ENCODE results near the gene PVALB.
"Not testable (repeated sequence)": the region's sequence is repeated elsewhere in the genome, so short reads cannot be mapped to it uniquely, and the experiment has no call there.

PVALB gene

GRCh38 chr22:36760786-36761185 is 56.0 kb downstream of the PVALB start:
- peaks cover 0 to 4% (median 0%) of the 10 kb centered on the region in 5 donors for H3K27me3 ChIP-seq (ENCODE audit: control insufficient read depth in 5 of 5, insufficient read depth in 4 of 5, low read length in 5 of 5)
- peaks cover 0 to 16% (median 8%) of the 10 kb centered on the region in 5 donors for H3K4me1 ChIP-seq (ENCODE audit: control insufficient read depth in 5 of 5, insufficient read depth in 5 of 5, low read length in 5 of 5)
- no peak overlapping the region for H3K4me3 ChIP-seq (ENCODE audit: low read depth in 1 of 5, low read length in 5 of 5)
- H3K36me3 ChIP-seq (ENCODE audit: control insufficient read depth in 5 of 5, insufficient read depth in 5 of 5, low read length in 5 of 5): peaks cover 0 to 44% (median 19%) of the 10 kb centered on the region in 5 donors
- H3K9me3 ChIP-seq (ENCODE audit: control insufficient read depth in 5 of 5, low read length in 5 of 5): no peaks in the 10 kb centered on the region
- no peak overlapping the region for H3K27ac ChIP-seq (ENCODE audit: low read depth, low read length)
- H3K9ac ChIP-seq (ENCODE audit: low read length in 5 of 5): no peak overlapping the region

- peaks cover 0 to 16% (median 8%) of the 10 kb centered on the region in 5 donors for H3K4me1 ChIP-seq (ENCODE audit: control insufficient read depth in 5 of 5, insufficient read depth in 5 of 5, low read length in 5 of 5)
- peaks cover 0 to 7% (median 3%) of the 10 kb centered on the region in 5 donors for H3K27me3 ChIP-seq (ENCODE audit: control insufficient read depth in 5 of 5, insufficient read depth in 4 of 5, low read length in 5 of 5)
- no peak overlapping the region for H3K4me3 ChIP-seq (ENCODE audit: low read depth in 1 of 5, low read length in 5 of 5)
- H3K27ac ChIP-seq (ENCODE audit: low read depth, low read length): no peak overlapping the region
- peaks cover 0 to 35% (median 10%) of the 10 kb centered on the region in 5 donors for H3K36me3 ChIP-seq (ENCODE audit: control insufficient read depth in 5 of 5, insufficient read depth in 5 of 5, low read length in 5 of 5)
- H3K9me3 ChIP-seq (ENCODE audit: control insufficient read depth in 5 of 5, low read length in 5 of 5): no peaks in the 10 kb centered on the region
- H3K9ac ChIP-seq (ENCODE audit: low read length in 5 of 5): no peak overlapping the region
Observed at GRCh38 chr22:36759481-36760159, 57.2 kb downstream of the PVALB start.

DNA sequence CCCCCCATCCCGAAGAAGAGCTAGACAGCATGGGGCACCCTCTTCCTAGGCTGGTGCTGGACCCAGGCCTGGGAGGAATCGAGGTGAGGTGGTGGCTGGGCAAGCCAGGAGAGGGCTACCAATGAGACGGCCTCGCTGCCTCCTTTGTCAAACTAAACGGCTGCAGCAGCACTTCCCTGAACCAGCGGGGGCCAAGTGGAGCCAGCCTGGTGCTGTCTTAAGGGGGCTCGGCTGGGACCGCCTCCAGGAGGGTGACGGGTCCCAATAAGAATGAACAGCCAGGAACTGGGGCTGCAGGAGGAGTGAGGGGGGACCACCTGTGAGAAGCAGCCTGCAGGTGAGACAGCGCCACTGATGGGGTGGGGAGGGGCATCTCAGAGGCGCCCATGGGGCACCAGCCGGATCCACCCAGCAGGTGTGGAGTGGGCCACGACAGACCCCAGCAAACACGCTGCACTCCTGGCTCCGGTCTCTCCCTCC is 58.0 kb downstream of the PVALB start:
- Histone ChIP-seq H3K36me3 (ENCODE audit: control insufficient read depth in 5 of 5, insufficient read depth in 5 of 5, low read length in 5 of 5) (peaks cover 0 to 29% (median 8%) of the 10 kb centered on the region in 5 donors), H3K9ac (ENCODE audit: low read length in 5 of 5) (no peak overlapping the region), H3K9me3 (ENCODE audit: control insufficient read depth in 5 of 5, low read length in 5 of 5) (no peaks in the 10 kb centered on the region), H3K27ac (ENCODE audit: low read depth, low read length) (no peak overlapping the region), H3K4me3 (ENCODE audit: low read depth in 1 of 5, low read length in 5 of 5) (no peak overlapping the region), H3K4me1 (ENCODE audit: control insufficient read depth in 5 of 5, insufficient read depth in 5 of 5, low read length in 5 of 5) (peaks cover 0 to 14% (median 8%) of the 10 kb centered on the region in 5 donors), H3K27me3 (ENCODE audit: control insufficient read depth in 5 of 5, insufficient read depth in 4 of 5, low read length in 5 of 5) (peaks cover 0 to 10% (median 6%) of the 10 kb centered on the region in 5 donors)

GRCh38 chr22:36757668-36758211 is 59.1 kb downstream of the PVALB start:
- Histone ChIP-seq H3K36me3 (ENCODE audit: control insufficient read depth in 5 of 5, insufficient read depth in 5 of 5, low read length in 5 of 5) (peaks cover 0 to 18% (median 0%) of the 10 kb centered on the region in 5 donors), H3K9me3 (ENCODE audit: control insufficient read depth in 5 of 5, low read length in 5 of 5) (no peaks in the 10 kb centered on the region), H3K9ac (ENCODE audit: low read length in 5 of 5) (no peak overlapping the region), H3K27me3 (ENCODE audit: control insufficient read depth in 5 of 5, insufficient read depth in 4 of 5, low read length in 5 of 5) (peaks cover under 1 to 21% (median 10%) of the 10 kb centered on the region in 5 donors), H3K27ac (ENCODE audit: low read depth, low read length) (no peak overlapping the region), H3K4me1 (ENCODE audit: control insufficient read depth in 5 of 5, insufficient read depth in 5 of 5, low read length in 5 of 5) (peaks cover 0 to 5% (median 2%) of the 10 kb centered on the region in 5 donors), H3K4me3 (ENCODE audit: low read depth in 1 of 5, low read length in 5 of 5) (no peak overlapping the region)

- no peak overlapping the region for H3K9ac ChIP-seq (ENCODE audit: low read length in 5 of 5)
- no peak overlapping the region for H3K4me3 ChIP-seq (ENCODE audit: low read depth in 1 of 5, low read length in 5 of 5)
- H3K27me3 ChIP-seq (ENCODE audit: control insufficient read depth in 5 of 5, insufficient read depth in 4 of 5, low read length in 5 of 5): peaks cover 5 to 21% (median 10%) of the 10 kb centered on the region in 5 donors
- no peak overlapping the region for H3K27ac ChIP-seq (ENCODE audit: low read depth, low read length)
- no peaks in the 10 kb centered on the region for H3K4me1 ChIP-seq (ENCODE audit: control insufficient read depth in 5 of 5, insufficient read depth in 5 of 5, low read length in 5 of 5)
- peaks cover 0 to 12% (median 0%) of the 10 kb centered on the region in 5 donors for H3K36me3 ChIP-seq (ENCODE audit: control insufficient read depth in 5 of 5, insufficient read depth in 5 of 5, low read length in 5 of 5)
- no peaks in the 10 kb centered on the region for H3K9me3 ChIP-seq (ENCODE audit: control insufficient read depth in 5 of 5, low read length in 5 of 5)
Observed at GRCh38 chr22:36756746-36757655, 59.8 kb downstream of the PVALB start.

GRCh38 chr22:36756031-36756430 is 60.8 kb downstream of the PVALB start:
- H3K4me3 ChIP-seq (ENCODE audit: low read depth in 1 of 5, low read length in 5 of 5): no peak overlapping the region
- H3K36me3 ChIP-seq (ENCODE audit: control insufficient read depth in 5 of 5, insufficient read depth in 5 of 5, low read length in 5 of 5): peaks cover 0 to 9% (median 0%) of the 10 kb centered on the region in 5 donors
- H3K27me3 ChIP-seq (ENCODE audit: control insufficient read depth in 5 of 5, insufficient read depth in 4 of 5, low read length in 5 of 5): peaks cover 5 to 21% (median 10%) of the 10 kb centered on the region in 5 donors
- H3K4me1 ChIP-seq (ENCODE audit: control insufficient read depth in 5 of 5, insufficient read depth in 5 of 5, low read length in 5 of 5): no peaks in the 10 kb centered on the region
- H3K27ac ChIP-seq (ENCODE audit: low read depth, low read length): no peak overlapping the region
- H3K9ac ChIP-seq (ENCODE audit: low read length in 5 of 5): no peak overlapping the region
- H3K9me3 ChIP-seq (ENCODE audit: control insufficient read depth in 5 of 5, low read length in 5 of 5): no peaks in the 10 kb centered on the region

GRCh38 chr22:36755316-36755715 is 61.5 kb downstream of the PVALB start:
- Histone ChIP-seq H3K9ac (ENCODE audit: low read length in 5 of 5) (no peak overlapping the region), H3K4me1 (ENCODE audit: control insufficient read depth in 5 of 5, insufficient read depth in 5 of 5, low read length in 5 of 5) (peaks cover 0 to 4% (median 0%) of the 10 kb centered on the region in 5 donors), H3K4me3 (ENCODE audit: low read depth in 1 of 5, low read length in 5 of 5) (no peak overlapping the region), H3K36me3 (ENCODE audit: control insufficient read depth in 5 of 5, insufficient read depth in 5 of 5, low read length in 5 of 5) (peaks cover 0 to 6% (median 0%) of the 10 kb centered on the region in 5 donors), H3K9me3 (ENCODE audit: control insufficient read depth in 5 of 5, low read length in 5 of 5) (no peaks in the 10 kb centered on the region), H3K27ac (ENCODE audit: low read depth, low read length) (no peak overlapping the region), H3K27me3 (ENCODE audit: control insufficient read depth in 5 of 5, insufficient read depth in 4 of 5, low read length in 5 of 5) (peaks cover 5 to 21% (median 10%) of the 10 kb centered on the region in 5 donors)

DNA sequence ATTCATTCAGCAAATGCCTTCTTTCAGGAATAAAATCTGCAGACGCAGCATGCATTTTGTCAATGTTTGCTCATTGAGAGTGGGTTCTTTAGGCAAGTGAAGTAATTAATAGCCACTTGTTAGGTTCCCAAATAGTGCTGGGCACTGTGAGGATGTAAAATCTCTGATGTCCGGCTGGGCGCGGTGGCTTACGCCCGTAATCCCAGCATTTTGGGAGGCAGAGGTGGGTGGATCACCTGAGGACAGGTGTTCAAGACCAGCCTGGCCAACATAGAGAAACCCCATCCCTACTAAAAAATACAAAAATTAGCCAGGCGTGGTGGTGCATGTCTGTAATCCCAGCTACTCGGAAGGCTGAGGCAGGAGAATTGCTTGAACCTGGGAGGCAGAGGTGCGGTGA is 62.0 kb downstream of the PVALB start:
- not testable (repeated sequence) for H3K36me3 ChIP-seq (ENCODE audit: control insufficient read depth in 5 of 5, insufficient read depth in 5 of 5, low read length in 5 of 5); H3K27ac ChIP-seq (ENCODE audit: low read depth, low read length); H3K4me1 ChIP-seq (ENCODE audit: control insufficient read depth in 5 of 5, insufficient read depth in 5 of 5, low read length in 5 of 5); H3K9me3 ChIP-seq (ENCODE audit: control insufficient read depth in 5 of 5, low read length in 5 of 5); H3K9ac ChIP-seq (ENCODE audit: low read length in 5 of 5); H3K4me3 ChIP-seq (ENCODE audit: low read depth in 1 of 5, low read length in 5 of 5)
- H3K27me3 ChIP-seq (ENCODE audit: control insufficient read depth in 5 of 5, insufficient read depth in 4 of 5, low read length in 5 of 5): peaks cover 5 to 21% (median 10%) of the 10 kb centered on the region in 5 donors

GRCh38 chr22:36753916-36754315 is 62.9 kb downstream of the PVALB start:
- no peak overlapping the region for H3K4me3 ChIP-seq (ENCODE audit: low read depth in 1 of 5, low read length in 5 of 5)
- H3K36me3 ChIP-seq (ENCODE audit: control insufficient read depth in 5 of 5, insufficient read depth in 5 of 5, low read length in 5 of 5): no peaks in the 10 kb centered on the region
- peaks cover 5 to 21% (median 10%) of the 10 kb centered on the region in 5 donors for H3K27me3 ChIP-seq (ENCODE audit: control insufficient read depth in 5 of 5, insufficient read depth in 4 of 5, low read length in 5 of 5)
- H3K9me3 ChIP-seq (ENCODE audit: control insufficient read depth in 5 of 5, low read length in 5 of 5): no peaks in the 10 kb centered on the region
- H3K4me1 ChIP-seq (ENCODE audit: control insufficient read depth in 5 of 5, insufficient read depth in 5 of 5, low read length in 5 of 5): peaks cover 0 to 7% (median 0%) of the 10 kb centered on the region in 5 donors
- H3K27ac ChIP-seq (ENCODE audit: low read depth, low read length): no peak overlapping the region
- H3K9ac ChIP-seq (ENCODE audit: low read length in 5 of 5): no peak overlapping the region

All from subcutaneous abdominal adipose tissue (tissue), 5 donors.